ENCODE data around the gene WDR26.

DNA sequence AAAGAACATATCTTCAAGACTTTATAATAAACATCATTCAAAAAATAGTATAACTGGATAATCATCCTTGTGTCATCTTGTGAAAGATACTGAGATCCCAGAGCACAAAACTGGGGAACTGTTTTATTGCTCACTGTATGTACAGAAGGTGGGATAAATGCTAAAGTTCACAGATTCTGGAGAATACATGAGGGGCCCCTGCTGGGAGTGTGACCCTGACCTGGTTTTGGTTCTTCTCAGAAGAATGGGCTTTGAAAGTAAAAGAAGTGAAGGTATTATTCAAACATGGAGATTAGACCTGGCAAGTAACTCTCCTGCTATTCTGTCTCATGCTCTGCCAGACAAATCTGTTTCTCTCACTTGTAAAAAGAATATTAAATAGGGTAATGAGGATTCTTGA lies 14.5 kb downstream of the WDR26 start:
- TF ChIP-seq ZNF433 (tag by site-specific recombination; IDR thresholded peaks at IDR 0.05; ENCODE audit: low read depth) (no peak), ZNF221 (tag by site-specific recombination; IDR thresholded peaks at IDR 0.05; ENCODE audit: borderline replicate concordance) (no peak), TCF7L2 (IDR thresholded peaks at IDR 0.05; ENCODE audit: borderline replicate concordance, low read depth, low read length) (no peak), ZNF157 (tag by site-specific recombination; IDR thresholded peaks at IDR 0.05) (no peak), MYNN (tag by site-specific recombination; IDR thresholded peaks at IDR 0.05; ENCODE audit: borderline replicate concordance) (no peak), ZNF121 (tag by site-specific recombination; IDR thresholded peaks at IDR 0.05) (no peak)
- TF ChIP-seq, protein P1, sequence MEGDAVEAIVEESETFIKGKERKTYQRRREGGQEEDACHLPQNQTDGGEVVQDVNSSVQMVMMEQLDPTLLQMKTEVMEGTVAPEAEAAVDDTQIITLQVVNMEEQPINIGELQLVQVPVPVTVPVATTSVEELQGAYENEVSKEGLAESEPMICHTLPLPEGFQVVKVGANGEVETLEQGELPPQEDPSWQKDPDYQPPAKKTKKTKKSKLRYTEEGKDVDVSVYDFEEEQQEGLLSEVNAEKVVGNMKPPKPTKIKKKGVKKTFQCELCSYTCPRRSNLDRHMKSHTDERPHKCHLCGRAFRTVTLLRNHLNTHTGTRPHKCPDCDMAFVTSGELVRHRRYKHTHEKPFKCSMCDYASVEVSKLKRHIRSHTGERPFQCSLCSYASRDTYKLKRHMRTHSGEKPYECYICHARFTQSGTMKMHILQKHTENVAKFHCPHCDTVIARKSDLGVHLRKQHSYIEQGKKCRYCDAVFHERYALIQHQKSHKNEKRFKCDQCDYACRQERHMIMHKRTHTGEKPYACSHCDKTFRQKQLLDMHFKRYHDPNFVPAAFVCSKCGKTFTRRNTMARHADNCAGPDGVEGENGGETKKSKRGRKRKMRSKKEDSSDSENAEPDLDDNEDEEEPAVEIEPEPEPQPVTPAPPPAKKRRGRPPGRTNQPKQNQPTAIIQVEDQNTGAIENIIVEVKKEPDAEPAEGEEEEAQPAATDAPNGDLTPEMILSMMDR (tag by site-specific recombination; IDR thresholded peaks at IDR 0.05): no peak
- TF ChIP-seq, protein P2, sequence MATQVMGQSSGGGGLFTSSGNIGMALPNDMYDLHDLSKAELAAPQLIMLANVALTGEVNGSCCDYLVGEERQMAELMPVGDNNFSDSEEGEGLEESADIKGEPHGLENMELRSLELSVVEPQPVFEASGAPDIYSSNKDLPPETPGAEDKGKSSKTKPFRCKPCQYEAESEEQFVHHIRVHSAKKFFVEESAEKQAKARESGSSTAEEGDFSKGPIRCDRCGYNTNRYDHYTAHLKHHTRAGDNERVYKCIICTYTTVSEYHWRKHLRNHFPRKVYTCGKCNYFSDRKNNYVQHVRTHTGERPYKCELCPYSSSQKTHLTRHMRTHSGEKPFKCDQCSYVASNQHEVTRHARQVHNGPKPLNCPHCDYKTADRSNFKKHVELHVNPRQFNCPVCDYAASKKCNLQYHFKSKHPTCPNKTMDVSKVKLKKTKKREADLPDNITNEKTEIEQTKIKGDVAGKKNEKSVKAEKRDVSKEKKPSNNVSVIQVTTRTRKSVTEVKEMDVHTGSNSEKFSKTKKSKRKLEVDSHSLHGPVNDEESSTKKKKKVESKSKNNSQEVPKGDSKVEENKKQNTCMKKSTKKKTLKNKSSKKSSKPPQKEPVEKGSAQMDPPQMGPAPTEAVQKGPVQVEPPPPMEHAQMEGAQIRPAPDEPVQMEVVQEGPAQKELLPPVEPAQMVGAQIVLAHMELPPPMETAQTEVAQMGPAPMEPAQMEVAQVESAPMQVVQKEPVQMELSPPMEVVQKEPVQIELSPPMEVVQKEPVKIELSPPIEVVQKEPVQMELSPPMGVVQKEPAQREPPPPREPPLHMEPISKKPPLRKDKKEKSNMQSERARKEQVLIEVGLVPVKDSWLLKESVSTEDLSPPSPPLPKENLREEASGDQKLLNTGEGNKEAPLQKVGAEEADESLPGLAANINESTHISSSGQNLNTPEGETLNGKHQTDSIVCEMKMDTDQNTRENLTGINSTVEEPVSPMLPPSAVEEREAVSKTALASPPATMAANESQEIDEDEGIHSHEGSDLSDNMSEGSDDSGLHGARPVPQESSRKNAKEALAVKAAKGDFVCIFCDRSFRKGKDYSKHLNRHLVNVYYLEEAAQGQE (tag by site-specific recombination; IDR thresholded peaks at IDR 0.05): no peak

Data from HEK293 (cell line).